HCT116 (cell line): ENCODE measurements around the gene PCSK6. TPM values are rescaled to one million over a fixed set of nuclear protein-coding genes. Genes with fewer than 3 reads are reported as not detected.

Experiments
- ATAC-seq: fragments of 200-7000 bp; cut with Tn5 transposase; 2 replicates; pipeline ENCODE4 v1.9.1; 2020; ENCODE audit warnings: mild to moderate bottlenecking, moderate library complexity
- BruUV-seq: library from RNA; stranded (reverse); fragments of 400-500 nt; replicated peaks from 2 replicates; lab custom pipeline; 2021; lab: Mats Ljungman, UMichigan
- CTCF ChIA-PET: fragments of 300-600 bp; sonication (Branson Sonifier 250); formaldehyde crosslinking; loops from one replicate; lab custom pipeline; 2021; ENCODE audit warnings: antibody characterized with exemption; lab: Charles Lee
- POLR2A ChIA-PET: fragments of 300-600, 350-600 bp; sonication (Branson Sonifier 250); formaldehyde crosslinking; loops from one replicate; lab custom pipeline; 2021; ENCODE audit warnings: antibody characterized with exemption; lab: Charles Lee
- RAD21 ChIA-PET, 2 experiments: fragments of 300-600 bp; sonication (Branson Sonifier 250); formaldehyde crosslinking; loops; one replicate each; lab custom pipeline; 2023; ENCODE audit warnings: low total read pairs in 2 of 2; ENCODE audit not compliant: uncharacterized antibody in 2 of 2, unreplicated experiment in 2 of 2, low non-redundant PET in 1 of 2; lab: Charles Lee
- DNase-seq: peaks from one replicate; pipeline ENCODE4 v3.0.0-alpha.2; 2010; ENCODE audit warnings: low read depth, low spot score
- H2AFZ ChIP-seq: fragments of 200-600 bp; shearing (Covaris generic), sonication (generic); 2 replicates; pipeline ENCODE4 v1.6.1; 2017; ENCODE audit warnings: low read depth, mixed run types, mixed read lengths, antibody characterized with exemption, low read length; ENCODE audit not compliant: poor library complexity, severe bottlenecking
- H3K27ac ChIP-seq: 2 replicates; pipeline ENCODE4 v1.5.1; 2012; ENCODE audit warnings: low read depth, low read length
- H3K27me3 ChIP-seq: fragments of 200-600 bp; sonication (generic); 2 replicates; pipeline ENCODE4 v1.6.1; 2016; ENCODE audit warnings: mixed run types, low read length, mixed read lengths; ENCODE audit not compliant: insufficient read depth
- H3K36me3 ChIP-seq, 2 experiments: fragments of 200-500 bp in 1 of 2; fragments of 200-600 bp in 1 of 2; sonication (Bioruptor generic) in 1 of 2; sonication (generic) in 1 of 2; 2 replicates each; pipeline versions ENCODE4 v1.5.1 to v1.6.1; 2014 to 2016; ENCODE audit warnings: low read length in 2 of 2, inconsistent platforms in 1 of 2, mixed read lengths in 1 of 2, mixed run types in 1 of 2; ENCODE audit not compliant: insufficient read depth in 2 of 2, control insufficient read depth in 1 of 2
- H3K4me1 ChIP-seq, 2 experiments: fragments of 200-600 bp in 1 of 2; sonication (generic) in 1 of 2; 2 replicates each; pipeline versions ENCODE4 v1.5.1 to v1.6.1; 2012 to 2017; ENCODE audit warnings: low read length in 2 of 2, inconsistent platforms in 1 of 2, mild to moderate bottlenecking in 1 of 2, mixed read lengths in 1 of 2, mixed run types in 1 of 2, moderate library complexity in 1 of 2; ENCODE audit not compliant: insufficient read depth in 2 of 2, control insufficient read depth in 1 of 2
- H3K4me2 ChIP-seq: fragments of 200-600 bp; sonication (generic); 2 replicates; pipeline ENCODE4 v1.6.1; 2017; ENCODE audit warnings: mixed run types, low read length, mixed read lengths
- H3K4me3 ChIP-seq, 2 experiments: fragments of 200-600 bp in 1 of 2; sonication (generic) in 1 of 2; replicated peaks in 1 of 2; 2 replicates each; pipeline ENCODE4 v1.5.1; 2011 to 2016; ENCODE audit warnings: low read length in 2 of 2, control low read depth in 1 of 2, low read depth in 1 of 2, mild to moderate bottlenecking in 1 of 2, mixed read lengths in 1 of 2, mixed run types in 1 of 2
- H3K79me2 ChIP-seq: fragments of 200-600 bp; sonication (generic); 2 replicates; pipeline ENCODE4 v1.6.1; 2017; ENCODE audit warnings: mild to moderate bottlenecking, mixed run types, low read length, moderate library complexity, mixed read lengths; ENCODE audit not compliant: insufficient read depth
- H3K9ac ChIP-seq: fragments of 200-600 bp; sonication (generic); 2 replicates; pipeline ENCODE4 v1.6.1; 2016; ENCODE audit warnings: low read length, mixed read lengths
- H3K9me2 ChIP-seq: fragments of 200-600 bp; sonication (generic), shearing (Covaris generic); 2 replicates; pipeline ENCODE4 v1.6.1; 2017; ENCODE audit warnings: mixed run types, mild to moderate bottlenecking, moderate library complexity; ENCODE audit not compliant: insufficient read depth
- H3K9me3 ChIP-seq, 2 experiments: fragments of 200-500 bp in 1 of 2; fragments of 200-600 bp in 1 of 2; sonication (Bioruptor generic) in 1 of 2; sonication (generic) in 1 of 2; 2 replicates each; pipeline ENCODE4 v1.6.1; 2014 to 2017; ENCODE audit warnings: low read length in 2 of 2, mixed read lengths in 2 of 2, inconsistent platforms in 1 of 2, low read depth in 1 of 2, mild to moderate bottlenecking in 1 of 2, mixed run types in 1 of 2, moderate library complexity in 1 of 2; ENCODE audit not compliant: control insufficient read depth in 1 of 2, insufficient read depth in 1 of 2
- H4K20me1 ChIP-seq: fragments of 200-600 bp; sonication (generic), shearing (Covaris generic); 2 replicates; pipeline ENCODE4 v1.6.1; 2017; ENCODE audit warnings: mixed run types, mild to moderate bottlenecking, moderate library complexity; ENCODE audit not compliant: insufficient read depth
- CEBPB ChIP-seq: IDR thresholded peaks from 2 replicates; pipeline ENCODE4 v1.6.1; 2012; ENCODE audit warnings: low read depth
- EGR1 ChIP-seq: IDR thresholded peaks from 2 replicates; pipeline ENCODE4 v1.6.1; 2012; ENCODE audit warnings: low read depth
- ELF1 ChIP-seq: IDR thresholded peaks from 2 replicates; pipeline ENCODE4 v1.6.1; 2012; ENCODE audit warnings: low read depth, borderline replicate concordance
- EZH2 ChIP-seq: fragments of 200-600 bp; sonication (generic); IDR thresholded peaks from 2 replicates; pipeline ENCODE4 v1.6.1; 2017; ENCODE audit warnings: antibody characterized with exemption, mixed run types
- EZH2phosphoT487 ChIP-seq: fragments of 200-600 bp; IDR thresholded peaks from 2 replicates; pipeline ENCODE4 v1.6.1; 2018; ENCODE audit warnings: antibody characterized with exemption, borderline replicate concordance
- POLR2AphosphoS5 ChIP-seq: IDR thresholded peaks from 2 replicates; pipeline ENCODE4 v1.6.1; 2011; ENCODE audit warnings: mild to moderate bottlenecking, low read depth, low read length, moderate library complexity
- SIN3A ChIP-seq: IDR thresholded peaks from 2 replicates; pipeline ENCODE4 v1.6.1; 2012; ENCODE audit warnings: low read depth
- TCF7L2 ChIP-seq: IDR thresholded peaks from 2 replicates; pipeline ENCODE4 v1.7.0; 2011; ENCODE audit warnings: borderline replicate concordance, inconsistent platforms; ENCODE audit not compliant: insufficient read depth, insufficient read length; ENCODE audit errors: extremely low read depth
- YY1 ChIP-seq: IDR thresholded peaks from 2 replicates; pipeline ENCODE4 v1.6.1; 2011; ENCODE audit warnings: low read length, low read depth, moderate library complexity, mild to moderate bottlenecking; ENCODE audit not compliant: insufficient replicate concordance; ENCODE audit errors: extremely low read depth
- ZNF274 ChIP-seq: fragments of 200-500 bp; sonication (Bioruptor generic); IDR thresholded peaks from 2 replicates; pipeline ENCODE4 v1.6.1; 2014; ENCODE audit warnings: mild to moderate bottlenecking, low read depth, low read length, inconsistent platforms
- intact Hi-C: fragments of 100-400 bp; cut with micrococcal nuclease; formaldehyde crosslinking; loops from 2 replicates; pipeline ENCODE4 v1.10.0; 2022
- total RNA-seq: library from RNA; stranded (reverse); gene quantifications from one replicate; pipeline ENCODE4 v1.2.1, GENCODE V29; 2021; ENCODE audit not compliant: unreplicated experiment
- TF ChIP-seq, protein P1 (sequence below): IDR thresholded peaks from 2 replicates; pipeline ENCODE4 v1.6.1; 2012
- TF ChIP-seq, protein P2 (sequence below), 3 experiments: fragments of 200-600 bp in 1 of 3; sonication (generic) in 1 of 3; IDR thresholded peaks in 2 of 3; conservative IDR thresholded peaks in 1 of 3; 2 replicates each; pipeline ENCODE4 v1.5.1; 2012 to 2017; ENCODE audit warnings: low read depth in 2 of 3, low read length in 2 of 3, antibody characterized with exemption in 1 of 3, borderline replicate concordance in 1 of 3, control low read depth in 1 of 3, mild to moderate bottlenecking in 1 of 3, mixed read lengths in 1 of 3, mixed run types in 1 of 3, moderate library complexity in 1 of 3; ENCODE audit not compliant: insufficient read depth in 1 of 3

The PCSK6 gene
- total RNA-seq, 1 experiment from 2014 or later, result 13.5 TPM

DNA sequence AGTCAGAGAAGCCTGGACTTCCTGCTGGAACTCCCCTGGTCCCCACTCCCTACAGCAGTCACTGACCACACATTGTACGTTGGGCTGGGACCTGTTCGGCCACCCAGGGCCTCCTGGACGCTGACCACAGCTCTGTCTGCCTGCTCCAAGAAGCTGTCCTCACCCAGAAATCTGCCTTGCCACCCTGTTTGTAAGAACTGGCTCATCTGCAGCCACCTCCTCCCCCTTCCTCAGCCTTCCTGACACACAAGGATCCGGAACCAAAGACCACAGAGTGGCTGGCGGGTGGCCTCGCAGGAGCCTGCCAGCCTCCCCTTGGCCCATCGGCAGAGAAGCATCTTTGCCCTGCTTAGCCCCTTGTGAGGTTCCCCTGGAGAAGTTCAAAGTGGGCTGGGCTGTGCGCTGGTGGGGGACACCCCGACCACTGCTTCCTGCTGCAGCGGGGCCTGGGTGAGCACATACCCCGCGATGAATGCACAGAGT, 91.9 kb downstream of the PCSK6 start:
- intact Hi-C loops, result no loop called here
- no peak overlapping the region for H3K27ac ChIP-seq
- no peak for ATAC-seq
- H3K9me3 ChIP-seq, result no peaks in the 10 kb centered on the region
- DNase-seq, result no peak
- no TSS peak for BruUV-seq
- ChIA-PET CTCF (no interaction called here), RAD21 (no interaction called here), POLR2A (no interaction called here)
- no peak for TF ChIP-seq YY1
- no peak for TF ChIP-seq TCF7L2
- no peak for TF ChIP-seq ELF1
- H3K9ac ChIP-seq, result no peak overlapping the region
- H2AFZ ChIP-seq, result no peak overlapping the region
- no peak overlapping the region for H3K4me2 ChIP-seq
- no peaks in the 10 kb centered on the region for H3K27me3 ChIP-seq
- H3K4me1 ChIP-seq, result no peaks in the 10 kb centered on the region
- no peaks in the 10 kb centered on the region for H4K20me1 ChIP-seq
- H3K36me3 ChIP-seq, result no peaks in the 10 kb centered on the region
- no peaks in the 10 kb centered on the region for H3K79me2 ChIP-seq
- H3K4me3 ChIP-seq, result no peak overlapping the region
- H3K9me2 ChIP-seq, result no peaks in the 10 kb centered on the region

DNA sequence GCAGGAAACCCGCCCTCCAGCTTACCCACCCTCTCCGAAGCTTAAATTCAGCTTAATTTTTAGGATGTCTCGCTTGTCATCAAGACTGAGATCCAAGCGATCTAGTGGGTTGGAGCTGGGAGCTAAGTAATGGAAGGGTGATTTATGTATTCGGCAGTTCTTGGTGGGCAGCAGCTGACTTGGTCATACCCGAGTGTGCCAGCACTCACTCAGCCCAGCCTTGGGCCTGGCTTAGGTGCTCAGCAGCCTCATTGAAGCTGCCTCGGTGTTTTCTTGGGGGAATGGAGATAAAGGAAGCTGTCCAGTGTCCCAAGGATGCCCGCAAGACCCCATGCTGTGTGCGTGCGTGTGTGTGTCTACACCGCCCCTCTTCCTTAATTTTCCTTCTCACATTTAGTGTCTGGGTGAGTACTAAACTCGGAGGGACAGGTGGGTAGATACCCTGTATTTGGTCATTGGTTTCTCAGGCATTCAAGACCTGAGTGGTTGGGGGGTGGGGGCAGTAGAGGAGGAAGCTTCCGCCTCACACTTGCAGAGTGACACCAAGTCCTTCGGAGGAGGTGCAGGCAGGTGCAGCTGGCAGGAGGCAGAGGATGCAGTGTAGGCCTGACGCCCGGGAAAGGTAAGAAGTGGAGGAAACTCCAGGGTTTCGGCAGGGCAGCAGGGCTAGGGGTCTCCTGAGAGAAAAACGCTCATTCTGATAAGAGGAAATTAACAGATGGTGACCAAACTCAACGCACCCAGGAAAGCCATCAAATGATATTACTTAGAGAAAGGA, 92.8 kb downstream of the PCSK6 start:
- H3K27me3 ChIP-seq, result no peaks in the 10 kb centered on the region
- H3K9ac ChIP-seq, result no peak overlapping the region
- H3K4me1 ChIP-seq, result no peaks in the 10 kb centered on the region
- no peak overlapping the region for H3K4me2 ChIP-seq
- H2AFZ ChIP-seq, result no peak overlapping the region
- BruUV-seq, result no TSS peak
- ATAC-seq, result no peak
- no peak overlapping the region for H3K4me3 ChIP-seq
- ChIA-PET RAD21 (no interaction called here), POLR2A (no interaction called here), CTCF (no interaction called here)
- H4K20me1 ChIP-seq, result no peaks in the 10 kb centered on the region
- no peaks in the 10 kb centered on the region for H3K9me3 ChIP-seq
- no peak for DNase-seq
- TF ChIP-seq SIN3A (no peak), EZH2 (no peak), EGR1 (no peak), YY1 (no peak), EZH2phosphoT487 (no peak), ZNF274 (no peak), POLR2AphosphoS5 (no peak), CEBPB (no peak)
- TF ChIP-seq, protein P1, sequence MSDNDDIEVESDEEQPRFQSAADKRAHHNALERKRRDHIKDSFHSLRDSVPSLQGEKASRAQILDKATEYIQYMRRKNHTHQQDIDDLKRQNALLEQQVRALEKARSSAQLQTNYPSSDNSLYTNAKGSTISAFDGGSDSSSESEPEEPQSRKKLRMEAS, result no peak
- TF ChIP-seq, protein P2, sequence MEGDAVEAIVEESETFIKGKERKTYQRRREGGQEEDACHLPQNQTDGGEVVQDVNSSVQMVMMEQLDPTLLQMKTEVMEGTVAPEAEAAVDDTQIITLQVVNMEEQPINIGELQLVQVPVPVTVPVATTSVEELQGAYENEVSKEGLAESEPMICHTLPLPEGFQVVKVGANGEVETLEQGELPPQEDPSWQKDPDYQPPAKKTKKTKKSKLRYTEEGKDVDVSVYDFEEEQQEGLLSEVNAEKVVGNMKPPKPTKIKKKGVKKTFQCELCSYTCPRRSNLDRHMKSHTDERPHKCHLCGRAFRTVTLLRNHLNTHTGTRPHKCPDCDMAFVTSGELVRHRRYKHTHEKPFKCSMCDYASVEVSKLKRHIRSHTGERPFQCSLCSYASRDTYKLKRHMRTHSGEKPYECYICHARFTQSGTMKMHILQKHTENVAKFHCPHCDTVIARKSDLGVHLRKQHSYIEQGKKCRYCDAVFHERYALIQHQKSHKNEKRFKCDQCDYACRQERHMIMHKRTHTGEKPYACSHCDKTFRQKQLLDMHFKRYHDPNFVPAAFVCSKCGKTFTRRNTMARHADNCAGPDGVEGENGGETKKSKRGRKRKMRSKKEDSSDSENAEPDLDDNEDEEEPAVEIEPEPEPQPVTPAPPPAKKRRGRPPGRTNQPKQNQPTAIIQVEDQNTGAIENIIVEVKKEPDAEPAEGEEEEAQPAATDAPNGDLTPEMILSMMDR (IDR thresholded peaks at IDR 0.05 in 2 of 3, conservative IDR thresholded peaks at IDR 0.05 in 1 of 3; ENCODE audit: borderline replicate concordance in 1 of 3, insufficient read depth in 1 of 3, low read depth in 2 of 3, low read length in 2 of 3), result no peak
- no peak overlapping the region for H3K27ac ChIP-seq
- intact Hi-C loops, result no loop called here
- no peaks in the 10 kb centered on the region for H3K79me2 ChIP-seq
- H3K9me2 ChIP-seq, result no peaks in the 10 kb centered on the region
- H3K36me3 ChIP-seq, result no peaks in the 10 kb centered on the region
